Limb (tissue), 2 donors: ENCODE data around the gene ZNF358.

Source experiments
- DNase-seq, 2 donors: peaks; one replicate each; pipeline ENCODE4 v3.0.0-alpha.2; 2016; ENCODE audit errors: extremely low spot score in 2 of 2

Gene ZNF358

DNA sequence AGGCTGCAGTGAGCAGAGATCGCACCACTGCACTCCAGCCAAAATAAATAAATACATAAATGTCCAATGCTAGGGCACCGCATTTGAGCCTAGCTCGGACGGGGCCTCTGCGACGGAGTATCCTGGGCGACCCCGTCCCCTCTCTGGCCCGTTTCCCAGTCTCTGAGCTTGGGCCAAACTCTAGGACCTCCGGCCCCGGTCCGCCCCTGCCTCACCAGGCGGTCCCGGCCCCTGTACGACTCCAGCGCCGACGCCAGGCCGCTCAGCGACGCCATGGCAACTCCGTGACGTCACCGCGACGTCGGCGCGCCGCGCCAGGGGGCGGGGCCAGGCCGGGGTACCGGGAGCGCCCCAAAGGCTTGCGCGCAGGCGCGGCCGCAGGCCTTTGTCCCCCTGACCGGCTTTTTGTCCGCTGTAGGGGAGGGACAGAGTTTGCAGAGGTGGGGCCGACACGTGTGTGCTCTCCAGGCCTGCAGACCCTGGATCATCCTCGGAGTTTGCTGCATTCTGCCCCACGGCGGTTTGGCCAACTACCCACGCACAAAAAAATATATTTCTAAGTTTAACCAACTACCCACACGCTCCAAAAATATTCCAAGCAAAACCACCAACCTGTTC, 27.1 kb upstream of the ZNF358 start, which contains the start of gene PEX11G:
Gene PEX11G, minus strand, starts transcription at position 300 of the 618 bp plus-strand sequence. Its CDS starts 25 bp downstream, at position 275.
- peak; percentile 93 to 98 for DNase-seq

DNA sequence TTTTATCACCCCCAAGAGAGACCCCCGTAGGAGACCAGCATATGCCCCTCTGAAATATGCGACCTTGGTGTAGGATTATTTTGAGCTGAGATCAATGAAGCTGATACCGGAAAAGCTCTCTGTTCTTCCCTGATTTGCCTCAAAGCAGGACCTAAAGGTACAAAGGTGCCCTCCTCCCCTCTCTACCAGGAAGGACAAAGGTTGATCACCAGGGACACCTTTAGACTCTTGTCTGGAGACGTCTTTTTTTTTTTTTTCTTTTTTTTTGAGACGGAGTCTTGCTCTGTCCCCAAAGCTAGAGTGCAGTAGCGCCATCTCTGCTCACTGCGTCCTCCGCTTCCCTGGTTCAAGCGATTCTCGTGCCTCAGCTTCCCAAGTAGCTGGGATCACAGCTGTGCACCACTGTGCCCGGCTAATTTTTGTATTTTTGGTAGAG, 26.3 kb upstream of the ZNF358 start:
- no peak for DNase-seq

DNA sequence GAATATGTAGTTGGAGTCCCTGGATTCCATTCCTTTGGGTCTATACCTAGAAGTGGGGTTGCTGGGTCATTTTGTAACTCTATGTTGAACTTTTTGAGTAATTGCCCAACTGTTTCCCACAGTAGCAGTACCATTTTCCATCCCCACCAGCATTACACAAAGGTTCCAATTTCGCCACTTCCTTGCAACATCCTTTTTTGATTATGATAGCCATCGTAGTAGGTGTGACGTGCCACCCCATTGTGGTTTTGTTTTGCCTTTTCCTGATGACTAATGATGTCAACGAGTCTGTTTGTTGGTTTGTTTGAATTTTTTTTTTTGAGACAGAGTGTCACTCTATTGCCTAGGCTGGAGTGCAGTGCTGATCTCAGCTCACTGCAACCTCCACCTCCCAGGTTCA, 23.8 kb upstream of the ZNF358 start:
- no peak for DNase-seq

DNA sequence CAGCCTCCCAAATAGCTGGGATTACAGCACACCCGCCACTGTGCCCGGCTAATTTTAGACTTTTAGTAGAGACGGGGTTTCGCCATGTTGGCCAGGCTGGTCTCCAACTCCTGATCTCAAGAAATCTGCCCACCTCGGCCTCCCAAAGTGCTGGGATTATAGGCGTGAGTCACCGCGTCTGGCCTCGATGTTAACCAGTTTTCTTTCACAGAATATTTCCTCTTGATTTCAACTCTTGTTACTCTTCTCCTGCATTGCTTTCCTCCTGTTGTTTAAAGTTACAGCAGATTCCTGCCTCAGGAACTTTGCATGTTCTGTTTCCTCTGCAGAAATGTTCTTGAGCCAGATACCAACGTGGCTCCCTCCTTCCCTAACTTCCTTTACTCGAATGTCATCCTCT, 23.3 kb upstream of the ZNF358 start:
- DNase-seq = no peak

DNA sequence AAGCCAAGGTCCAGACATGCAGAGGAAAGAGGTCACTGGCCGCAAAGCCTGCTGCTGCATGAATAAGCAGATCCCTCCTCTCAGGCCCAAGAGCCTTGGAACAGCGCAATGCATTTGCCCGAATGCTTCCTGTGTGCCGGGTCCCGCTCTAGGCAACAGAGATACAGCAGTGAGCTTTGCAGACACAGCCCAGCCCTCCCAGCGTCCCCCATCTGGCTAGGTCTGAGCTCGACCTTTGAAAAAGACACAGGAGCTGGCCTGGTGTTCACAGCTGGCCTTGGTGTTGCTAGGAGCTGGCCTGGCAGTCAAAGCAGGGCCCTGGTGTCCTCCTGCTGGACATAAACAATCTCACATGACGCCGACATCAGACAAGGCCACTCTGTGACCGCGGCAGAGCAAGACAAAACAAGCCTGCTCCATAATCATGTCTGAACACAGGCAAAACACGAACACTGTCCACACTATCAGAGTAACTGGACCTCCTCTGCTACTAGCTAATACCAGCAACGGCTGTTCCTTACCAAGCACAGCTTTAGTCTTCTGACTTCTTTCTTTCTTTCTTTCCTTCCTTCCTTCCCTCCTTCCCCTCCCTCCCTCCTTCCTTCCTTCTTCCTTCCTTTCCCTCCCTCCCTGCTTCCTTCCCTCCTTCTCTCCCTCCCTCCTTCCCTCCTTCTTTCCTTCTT, 21.3 kb upstream of the ZNF358 start:
- DNase-seq = peak in 1 of 2 donors; percentile 49

DNA sequence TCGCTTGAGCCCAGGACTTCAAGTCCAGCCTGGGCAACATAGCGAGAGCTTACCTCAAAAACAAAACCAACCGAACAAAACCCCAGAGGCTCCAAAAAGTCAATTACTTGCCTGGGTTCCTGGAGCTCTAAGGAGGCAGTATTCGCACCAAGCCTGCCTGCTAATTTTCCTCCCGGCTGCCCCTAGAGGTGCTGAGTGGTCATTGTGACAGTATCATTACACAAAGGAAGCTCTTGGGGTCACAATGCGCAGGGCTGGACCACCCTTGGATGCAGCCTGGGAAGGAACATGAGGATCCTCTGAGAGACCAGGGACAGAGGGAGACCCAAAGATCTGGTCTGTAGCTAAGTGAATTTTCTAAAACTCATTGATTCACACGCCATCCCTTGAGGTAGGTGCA, 18.6 kb upstream of the ZNF358 start:
- no peak for DNase-seq

DNA sequence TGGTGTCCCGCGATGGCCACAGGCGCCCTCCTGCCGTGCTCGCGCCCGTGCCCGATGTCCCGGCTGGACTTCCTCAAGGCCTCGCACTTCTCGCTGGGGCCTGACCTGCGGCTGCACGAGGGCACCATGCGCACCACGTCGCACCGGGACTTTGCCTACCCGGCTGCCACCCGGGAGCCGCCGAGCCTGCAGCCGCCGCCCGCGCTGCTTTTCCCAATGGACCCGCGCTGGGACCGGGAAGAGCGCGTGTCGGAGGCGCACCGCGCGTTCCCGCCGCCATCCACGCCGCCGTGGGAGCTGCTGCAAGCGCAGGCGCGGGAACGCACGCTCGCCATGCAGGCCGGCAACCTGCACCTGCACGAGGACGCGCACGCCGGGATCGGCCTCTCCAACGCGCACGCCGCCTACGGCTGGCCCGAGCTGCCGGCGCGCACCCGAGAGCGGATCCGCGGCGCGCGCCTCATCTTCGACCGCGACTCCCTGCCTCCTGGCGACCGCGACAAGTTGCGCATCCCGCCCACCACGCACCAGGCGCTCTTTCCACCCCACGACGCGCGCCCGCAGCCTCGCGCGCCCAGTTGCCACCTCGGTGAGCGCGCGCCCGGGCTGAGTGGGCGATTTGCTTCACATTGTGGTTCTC, 15.0 kb upstream of the ZNF358 start:
- DNase-seq = peak; percentile 55 to 85

DNA sequence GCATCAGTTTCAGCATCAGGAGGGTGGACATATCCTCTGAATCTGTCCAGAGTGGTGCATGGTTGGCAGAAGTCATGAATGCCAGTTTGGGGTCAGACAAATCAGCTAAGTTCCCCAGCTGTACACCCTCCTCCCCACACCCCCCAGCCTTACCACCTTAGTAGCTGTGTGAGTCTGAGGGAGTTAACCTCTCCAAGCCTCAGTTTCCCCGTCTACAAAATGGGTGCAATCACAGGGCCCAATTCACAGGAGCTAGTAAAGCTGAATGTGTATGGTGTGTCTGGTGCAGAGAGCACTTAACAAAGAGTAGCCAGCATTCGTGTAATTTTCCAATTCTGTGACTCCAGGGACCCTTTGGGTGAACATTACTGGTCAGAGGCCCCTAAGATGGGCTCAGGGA, 13.4 kb upstream of the ZNF358 start:
- no peak for DNase-seq

DNA sequence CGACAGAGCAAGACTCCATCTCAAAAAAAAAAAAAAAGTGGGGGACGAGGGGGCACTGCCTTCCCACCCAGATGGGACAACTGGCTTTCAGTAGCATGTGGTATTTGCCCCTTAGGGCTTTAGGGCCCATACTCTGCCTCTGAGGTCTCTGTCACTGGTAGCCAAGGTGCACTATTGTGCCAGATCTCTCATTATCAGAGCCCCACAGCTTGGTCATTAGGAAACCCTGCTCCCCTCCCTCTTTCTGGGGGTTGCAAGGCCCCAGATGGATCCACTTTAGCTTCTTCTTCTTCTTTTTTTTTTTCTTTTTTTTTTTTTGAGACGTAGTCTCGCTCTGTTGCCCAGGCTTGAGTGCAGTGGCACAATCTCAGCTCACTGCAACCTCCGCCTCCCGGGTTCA, 11.2 kb upstream of the ZNF358 start:
- no peak for DNase-seq

DNA sequence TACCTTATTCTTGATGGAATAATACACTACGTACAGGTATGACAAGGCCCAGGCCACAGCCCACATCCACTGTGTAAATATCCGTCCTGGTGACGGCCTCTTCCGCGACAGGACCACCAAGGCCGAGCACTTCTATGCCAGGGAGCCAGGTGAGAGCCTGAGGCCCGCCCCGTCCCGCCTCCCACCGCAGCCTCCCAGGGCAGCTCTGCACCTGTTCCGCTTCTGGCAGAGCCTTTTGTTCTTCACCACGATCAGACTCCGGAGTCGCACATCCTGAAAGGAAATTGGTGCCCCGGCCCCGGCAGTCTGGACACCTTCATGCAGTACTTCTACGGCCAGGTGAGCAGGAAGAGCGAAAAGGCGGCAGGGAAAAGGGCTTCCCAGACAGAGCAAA, 10.6 kb upstream of the ZNF358 start:
- DNase-seq = no peak

DNA sequence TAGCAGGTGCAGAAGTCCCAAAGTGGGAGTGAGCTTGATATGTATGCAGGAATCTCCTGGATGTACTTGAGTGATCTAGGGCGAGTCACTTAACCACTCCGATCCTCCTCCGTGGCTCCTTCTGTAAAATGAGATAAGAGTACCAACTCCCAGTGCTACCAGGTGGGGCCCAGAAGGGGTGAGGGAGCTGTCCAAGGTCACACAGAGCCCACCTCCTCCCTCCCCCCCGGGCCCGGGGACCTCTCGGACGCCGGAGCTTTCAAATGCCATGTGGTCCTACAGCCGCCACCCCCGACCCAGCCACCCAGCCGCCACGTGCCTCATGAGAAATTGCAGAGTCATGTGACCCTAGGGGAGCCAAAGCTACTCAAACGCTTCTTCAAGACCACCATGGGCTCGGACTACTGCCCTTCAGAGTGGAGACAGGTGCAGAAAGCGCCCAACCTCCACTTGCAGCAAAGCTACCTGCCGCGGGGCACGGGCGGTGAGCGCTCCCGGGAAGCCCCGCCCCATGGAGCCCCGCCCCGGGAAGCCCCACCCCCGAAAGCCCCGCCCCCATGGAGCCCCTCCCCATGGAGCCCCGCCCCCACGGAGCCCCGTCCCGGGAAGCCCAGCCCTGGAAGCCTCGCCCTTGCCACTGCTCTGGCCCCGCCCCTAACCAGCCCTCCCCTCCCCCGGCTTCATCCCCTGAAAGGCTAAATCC, 10.1 kb upstream of the ZNF358 start:
- peak in 1 of 2 donors; percentile 59 for DNase-seq

DNA sequence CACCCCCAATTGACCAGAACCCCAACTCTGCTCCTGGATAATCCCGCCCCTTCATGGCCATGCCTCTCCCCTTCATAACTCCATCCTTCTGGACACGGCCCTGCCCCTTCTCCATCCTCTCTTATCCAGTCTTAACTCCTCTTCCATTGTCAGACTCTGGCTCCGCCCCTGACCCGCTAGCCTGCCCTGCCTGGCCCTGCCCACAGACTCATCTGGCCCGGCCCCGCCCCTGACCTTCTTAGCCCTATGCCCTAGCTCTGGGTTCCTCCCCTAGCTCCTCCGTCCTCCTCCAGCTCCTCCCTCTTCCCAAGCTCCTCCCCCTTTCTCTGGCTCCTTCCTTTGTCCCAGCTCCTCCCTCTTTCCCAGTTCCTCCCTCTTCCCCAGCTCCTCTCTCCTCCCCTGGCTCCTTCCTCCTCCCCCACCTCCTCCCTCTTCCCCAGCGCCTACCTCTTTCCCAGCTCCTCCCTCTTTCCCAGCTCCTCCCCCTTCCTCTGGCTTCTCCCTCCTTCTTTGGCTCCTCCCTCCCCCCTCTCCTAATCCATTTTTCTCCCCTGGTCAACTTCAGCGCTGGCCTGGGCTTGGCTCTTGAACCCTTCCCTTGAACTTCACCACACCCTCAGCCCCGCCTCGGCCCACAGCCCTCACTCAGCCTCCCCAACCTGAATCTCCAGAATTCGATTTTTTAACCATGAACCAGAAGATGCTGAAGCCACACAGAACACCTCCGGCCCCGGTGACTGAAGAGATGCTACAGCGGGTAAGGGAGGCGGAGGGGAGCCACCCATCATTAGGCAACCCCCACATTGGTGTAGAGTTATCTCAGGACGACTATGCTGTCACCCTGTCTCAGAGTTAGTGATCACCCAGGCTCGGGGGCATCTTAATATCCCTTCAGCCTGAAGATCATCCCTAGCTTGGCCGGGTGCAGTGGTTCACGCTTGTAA, 9.2 kb upstream of the ZNF358 start:
- no peak for DNase-seq

DNA sequence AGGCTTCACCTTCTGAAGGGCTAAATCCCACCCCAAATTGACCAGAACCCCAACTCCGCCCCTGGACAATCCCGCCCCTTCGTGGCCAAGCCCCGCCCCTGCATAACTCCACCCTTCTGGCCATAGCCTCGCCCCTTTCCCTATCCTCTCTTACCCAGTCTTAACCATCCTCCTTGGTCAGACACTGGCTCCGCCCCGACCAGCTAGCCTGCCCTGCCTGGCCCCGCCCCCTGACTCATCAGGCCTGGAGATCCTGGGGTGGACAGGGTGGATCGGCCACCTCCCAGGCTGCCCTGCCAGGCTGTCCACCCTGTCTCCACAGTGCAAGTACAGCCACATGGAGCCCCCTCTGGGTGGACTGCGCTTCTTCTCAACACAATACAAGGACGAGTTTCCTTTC, 8.0 kb upstream of the ZNF358 start:
- DNase-seq = no peak

DNA sequence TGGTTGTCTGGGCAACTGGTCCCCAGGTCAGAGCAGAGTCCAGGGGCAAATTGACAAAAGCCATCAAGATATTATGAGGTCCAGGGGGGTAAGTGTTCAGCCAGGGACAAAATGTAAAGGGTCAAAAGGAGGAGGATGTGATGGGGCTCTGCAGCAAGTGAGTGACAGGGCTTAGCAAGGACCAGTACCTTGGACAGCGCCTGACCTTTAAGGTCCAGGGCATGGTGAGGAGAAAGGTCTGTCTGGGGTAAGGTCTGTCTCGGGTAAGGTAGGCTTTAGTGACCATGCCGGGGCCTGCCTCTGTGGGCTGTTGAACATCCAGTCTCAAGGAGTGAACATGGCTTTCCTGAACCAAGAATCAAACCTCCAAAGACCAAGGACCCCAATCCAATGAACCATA, 6.3 kb upstream of the ZNF358 start:
- DNase-seq = no peak

DNA sequence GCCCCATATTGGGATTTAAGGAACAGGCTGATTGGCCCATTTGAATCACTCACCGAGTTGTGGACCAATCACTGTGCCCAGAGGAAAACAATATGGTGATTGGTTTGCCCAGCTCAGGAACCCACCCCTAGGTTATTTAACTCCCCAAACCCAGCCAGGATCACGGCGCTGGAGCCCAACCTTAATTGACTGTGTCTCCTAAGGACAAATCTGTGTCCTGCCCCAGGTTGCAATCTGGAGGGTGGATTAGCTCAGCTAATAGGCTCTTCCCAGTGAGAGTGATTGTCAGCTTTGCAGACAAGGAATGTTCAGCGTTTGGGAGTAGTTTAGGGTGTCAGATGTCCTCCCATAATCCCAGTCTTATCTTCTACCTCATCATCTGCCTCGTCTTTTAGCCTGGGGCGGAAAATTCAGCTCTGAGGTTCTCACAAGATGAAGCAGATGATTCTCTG, 3.5 kb upstream of the ZNF358 start:
- no peak for DNase-seq

DNA sequence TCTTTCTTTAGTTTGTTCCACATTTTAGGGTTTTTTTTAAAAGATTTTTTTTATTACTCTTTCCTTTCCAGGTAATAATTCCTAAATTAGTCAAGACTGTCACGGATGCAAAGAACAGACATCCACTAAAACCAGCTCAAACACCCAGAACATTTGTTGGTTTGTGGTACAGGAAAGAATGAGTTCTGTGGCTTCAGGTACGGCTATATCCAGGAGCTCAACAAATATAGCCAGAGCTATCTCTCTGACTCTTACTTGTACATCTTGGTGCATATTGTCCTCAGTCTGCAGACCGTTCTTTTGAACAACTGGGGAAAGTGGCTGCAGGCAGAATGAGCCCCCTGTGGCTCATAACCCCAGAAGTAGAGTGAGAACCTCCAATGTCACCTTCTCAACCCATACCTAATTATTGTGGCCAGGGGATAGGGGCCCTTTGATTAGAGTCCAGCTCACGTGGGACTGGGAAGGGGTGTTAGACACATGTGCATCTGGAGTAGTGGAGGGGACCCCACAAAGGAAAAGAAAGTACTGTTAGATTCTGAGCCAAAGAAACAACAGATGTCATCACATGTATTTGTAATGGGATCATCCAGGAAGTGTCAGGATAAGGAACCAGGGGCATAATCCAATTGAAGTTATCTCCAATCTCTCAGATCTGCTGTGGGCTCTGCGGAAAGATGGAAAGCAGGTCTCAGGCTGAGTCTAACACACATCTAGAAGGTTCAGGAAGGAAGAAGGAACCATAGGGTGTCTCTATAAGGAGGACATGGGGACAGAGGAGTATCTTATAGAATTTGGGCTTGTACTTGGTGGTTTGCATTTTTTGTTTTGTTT, 1.9 kb upstream of the ZNF358 start:
- DNase-seq = no peak

DNA sequence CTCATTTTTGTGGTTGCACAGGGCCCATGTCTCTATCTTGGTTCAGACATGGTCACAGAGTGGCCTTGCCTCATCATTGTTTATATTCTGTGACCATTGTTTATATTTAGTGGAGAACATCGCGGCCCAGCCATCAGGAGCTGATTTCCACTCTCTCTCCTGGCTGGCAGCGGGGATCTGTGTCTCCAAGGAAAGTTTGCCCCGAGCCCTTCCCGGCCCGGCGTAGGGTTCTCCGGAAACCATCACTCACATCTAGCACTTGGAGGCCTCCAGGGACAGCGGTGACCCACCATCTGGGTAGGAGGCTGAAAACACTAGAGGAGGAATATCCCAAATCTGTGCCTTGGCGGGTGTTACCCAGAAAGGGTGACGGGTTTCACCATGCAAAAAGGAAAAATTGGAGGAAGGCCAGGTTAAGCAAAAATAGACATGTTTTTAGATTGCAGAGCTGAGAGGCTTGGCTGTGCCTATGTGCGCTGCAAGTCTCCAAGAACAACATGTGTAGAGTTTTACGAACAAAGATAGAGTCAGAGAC, 726 bp upstream of the ZNF358 start:
- no peak for DNase-seq

DNA sequence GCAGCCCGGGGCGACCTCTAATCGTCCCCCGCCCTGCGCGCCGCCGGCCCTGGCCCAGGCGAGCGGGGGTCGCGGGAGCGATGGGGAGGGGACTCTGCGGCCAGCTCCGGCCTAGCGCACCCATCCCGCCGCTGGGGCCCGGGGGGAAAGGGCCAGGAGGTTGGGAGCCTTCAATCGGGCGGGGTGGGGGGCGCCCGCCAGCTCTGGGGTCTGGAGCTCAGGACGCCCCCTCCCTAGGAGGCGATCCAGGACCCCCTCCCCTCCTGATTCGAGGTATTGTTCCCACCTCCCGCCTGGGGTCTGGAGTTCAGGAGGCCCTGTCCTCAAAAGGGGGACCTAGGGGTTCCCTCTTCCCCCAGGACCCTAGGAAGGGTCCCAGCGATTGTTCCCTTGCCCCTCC, 430 bp downstream of the ZNF358 start:
- DNase-seq = peak in 1 of 2 donors; percentile 63

DNA sequence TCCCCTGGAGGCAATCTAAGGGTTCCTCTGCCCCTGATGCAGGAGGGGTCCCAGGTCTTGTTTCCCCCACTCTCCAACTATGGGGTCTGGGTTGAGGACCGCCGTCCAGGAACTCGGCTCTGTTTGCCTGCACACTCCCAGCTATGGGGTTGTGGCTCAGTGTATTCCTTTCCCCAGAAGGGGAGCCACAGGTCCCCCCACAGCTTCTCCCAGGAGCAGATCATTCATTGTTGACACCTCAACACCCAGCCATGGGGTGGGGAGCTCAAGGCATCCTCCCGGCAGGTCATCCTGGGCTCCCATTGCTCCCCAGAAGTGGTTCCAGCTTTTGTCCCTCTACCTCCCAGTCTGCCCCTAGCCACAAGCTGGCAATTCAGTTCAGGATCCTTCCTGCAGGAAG, 975 bp downstream of the ZNF358 start:
- DNase-seq = no peak
